Endodermal cell (in vitro differentiated cells): Measurements from ENCODE around the gene SLC24A4. TPM values are rescaled to one million over a fixed set of nuclear protein-coding genes. Genes with fewer than 3 reads are reported as not detected.

Experiments used
- DNase-seq: peaks from one replicate; pipeline ENCODE4 v3.0.0-alpha.2; 2017
- H3K27ac ChIP-seq: 2 replicates; pipeline ENCODE4 v1.5.1; 2013; ENCODE audit warnings: mild to moderate bottlenecking, low read depth, low read length, moderate library complexity
- H3K27me3 ChIP-seq: 2 replicates; pipeline ENCODE4 v1.6.1; 2013; ENCODE audit warnings: mild to moderate bottlenecking, low read length, moderate library complexity; ENCODE audit not compliant: insufficient read depth, control insufficient read depth, poor library complexity, severe bottlenecking
- H3K36me3 ChIP-seq: 2 replicates; pipeline ENCODE4 v1.7.0; 2013; ENCODE audit warnings: mild to moderate bottlenecking, low read length, moderate library complexity; ENCODE audit not compliant: control insufficient read depth, insufficient read depth
- H3K4me1 ChIP-seq: one replicate; pipeline ENCODE4 v1.7.0; 2013; ENCODE audit warnings: low read length; ENCODE audit not compliant: control insufficient read depth, insufficient read depth
- H3K4me3 ChIP-seq: 2 replicates; pipeline ENCODE4 v1.5.1; 2013; ENCODE audit warnings: mild to moderate bottlenecking, low read length, moderate library complexity
- H3K9ac ChIP-seq: 2 replicates; pipeline ENCODE4 v1.6.1; 2013; ENCODE audit warnings: mild to moderate bottlenecking, low read length, moderate library complexity; ENCODE audit not compliant: poor library complexity, severe bottlenecking; ENCODE audit errors: extremely low read depth
- H3K9me3 ChIP-seq: 2 replicates; pipeline ENCODE4 v1.6.1; 2013; ENCODE audit warnings: mild to moderate bottlenecking, low read length, moderate library complexity; ENCODE audit not compliant: control insufficient read depth
- H3K27ac Mint-ChIP-seq: 2 replicates; pipeline ENCODE4 v1.8.0; 2020; ENCODE audit warnings: mixed read lengths
- H3K27me3 Mint-ChIP-seq: 2 replicates; pipeline ENCODE4 v1.8.0; 2021; ENCODE audit warnings: mild to moderate bottlenecking, mixed read lengths; ENCODE audit not compliant: insufficient read depth
- H3K36me3 Mint-ChIP-seq: 2 replicates; pipeline ENCODE4 v1.8.0; 2020; ENCODE audit warnings: low read depth, mixed read lengths
- H3K4me1 Mint-ChIP-seq: 2 replicates; pipeline ENCODE4 v1.8.0; 2020; ENCODE audit warnings: mixed read lengths
- H3K4me3 Mint-ChIP-seq: 2 replicates; pipeline ENCODE4 v1.8.0; 2020; ENCODE audit warnings: mild to moderate bottlenecking, moderate library complexity, mixed read lengths
- H3K9me3 Mint-ChIP-seq: 2 replicates; pipeline ENCODE4 v1.8.0; 2020; ENCODE audit warnings: mild to moderate bottlenecking, mixed read lengths
- WGBS, 2 experiments: methylation state at CpG; one replicate each; pipeline versions ENCODE4 v1.1.5 to v1.1.7; 2013; ENCODE audit warnings: missing lambda C conversion rate in 2 of 2, mixed read lengths in 1 of 2; ENCODE audit not compliant: insufficient coverage in 1 of 2, insufficient read length in 1 of 2; 5-methylcytosine and 5-hydroxymethylcytosine counted together
- total RNA-seq, 2 donors: library from RNA; stranded (reverse); fragmentation: NEBNext Ultra II Directional in 1 of 2; extraction: Animal tissue kit (Norgen Biotek cat#: 25700) in 1 of 2; gene quantifications; 2 replicates in 1 of 2; 3 replicates in 1 of 2; pipeline ENCODE4 v1.2.1, GENCODE V29; 2021
- TF ChIP-seq, protein P1 (sequence below): fragments of 200-600 bp; sonication (generic); conservative IDR thresholded peaks from 2 replicates; pipeline ENCODE4 v1.5.0; 2021; ENCODE audit warnings: antibody characterized with exemption, mild to moderate bottlenecking

SLC24A4 gene
- total RNA-seq, 2 donors from 2014 or later: 0.09 to 0.29 TPM

DNA sequence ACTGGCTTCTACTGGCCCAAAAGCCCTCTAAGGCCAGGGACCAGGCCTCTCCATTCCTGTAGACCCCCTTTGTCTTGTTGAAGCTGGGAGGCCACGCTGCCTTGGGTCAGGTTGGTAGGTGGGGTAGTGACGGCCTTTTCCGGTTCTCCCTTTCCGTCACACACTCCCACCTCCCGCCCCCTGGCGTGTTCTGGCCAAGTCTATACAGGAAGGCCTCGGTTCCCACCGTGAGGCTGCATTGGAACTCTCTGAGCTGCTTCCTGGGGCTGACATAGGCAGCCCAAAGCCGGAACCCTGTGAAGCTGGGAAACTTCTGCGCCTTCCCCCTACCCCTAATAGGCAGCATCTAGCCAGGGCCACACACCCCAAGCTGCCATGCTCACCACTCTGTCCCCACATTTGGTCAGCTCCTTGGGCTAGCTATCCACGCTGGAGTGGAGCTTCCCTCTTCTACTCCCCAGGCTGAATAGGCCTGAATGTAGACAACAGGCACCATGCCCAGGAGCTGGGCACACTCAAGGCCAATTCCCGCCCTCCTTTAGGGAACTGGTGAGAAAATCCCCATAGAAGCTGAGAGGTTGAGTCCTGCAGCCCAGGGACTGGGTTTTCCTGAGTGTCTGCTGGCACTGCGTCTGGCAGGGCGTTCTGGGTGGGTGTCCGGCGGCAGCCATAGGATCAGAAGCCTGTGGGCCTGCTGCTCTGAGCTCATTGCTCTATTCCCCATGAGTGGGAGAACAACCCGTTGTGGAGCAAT, 226.3 kb downstream of the SLC24A4 start:
- Mint-ChIP-seq H3K36me3 (no peaks in the 10 kb centered on the region), H3K9me3 (no peaks in the 10 kb centered on the region), H3K4me1 (no peaks in the 10 kb centered on the region), H3K27me3 (no peaks in the 10 kb centered on the region), H3K4me3 (no peak overlapping the region), H3K27ac (no peak overlapping the region)
- Histone ChIP-seq H3K4me1 (no peaks in the 10 kb centered on the region), H3K36me3 (no peaks in the 10 kb centered on the region), H3K27ac (no peak overlapping the region), H3K27me3 (no peaks in the 10 kb centered on the region), H3K9ac (no peak overlapping the region), H3K9me3 (no peaks in the 10 kb centered on the region), H3K4me3 (no peak overlapping the region)
- DNase-seq: no peak
- TF ChIP-seq, protein P1, sequence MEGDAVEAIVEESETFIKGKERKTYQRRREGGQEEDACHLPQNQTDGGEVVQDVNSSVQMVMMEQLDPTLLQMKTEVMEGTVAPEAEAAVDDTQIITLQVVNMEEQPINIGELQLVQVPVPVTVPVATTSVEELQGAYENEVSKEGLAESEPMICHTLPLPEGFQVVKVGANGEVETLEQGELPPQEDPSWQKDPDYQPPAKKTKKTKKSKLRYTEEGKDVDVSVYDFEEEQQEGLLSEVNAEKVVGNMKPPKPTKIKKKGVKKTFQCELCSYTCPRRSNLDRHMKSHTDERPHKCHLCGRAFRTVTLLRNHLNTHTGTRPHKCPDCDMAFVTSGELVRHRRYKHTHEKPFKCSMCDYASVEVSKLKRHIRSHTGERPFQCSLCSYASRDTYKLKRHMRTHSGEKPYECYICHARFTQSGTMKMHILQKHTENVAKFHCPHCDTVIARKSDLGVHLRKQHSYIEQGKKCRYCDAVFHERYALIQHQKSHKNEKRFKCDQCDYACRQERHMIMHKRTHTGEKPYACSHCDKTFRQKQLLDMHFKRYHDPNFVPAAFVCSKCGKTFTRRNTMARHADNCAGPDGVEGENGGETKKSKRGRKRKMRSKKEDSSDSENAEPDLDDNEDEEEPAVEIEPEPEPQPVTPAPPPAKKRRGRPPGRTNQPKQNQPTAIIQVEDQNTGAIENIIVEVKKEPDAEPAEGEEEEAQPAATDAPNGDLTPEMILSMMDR: no peak
- 69 to 86% methylated on average over 5 to 17 of the region's 17 CpGs for WGBS, 2 experiments

DNA sequence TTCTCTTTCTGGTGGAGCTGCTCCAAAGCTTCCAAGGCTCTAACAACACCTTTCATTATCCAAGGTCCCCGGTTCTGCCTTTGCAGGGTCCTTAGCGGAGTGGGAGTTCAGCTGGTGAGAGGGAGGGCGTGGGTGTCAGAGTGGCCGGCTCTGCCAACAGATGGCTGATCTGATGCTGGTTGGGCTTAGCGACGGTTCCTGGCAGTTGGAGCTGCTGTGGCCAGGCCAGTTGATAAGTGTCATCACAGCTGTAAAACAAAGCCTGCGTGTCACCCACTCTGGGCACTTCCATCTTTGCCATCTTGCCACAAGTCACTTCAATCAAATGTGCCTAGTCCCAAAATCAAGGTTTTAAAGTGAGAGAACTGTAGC, 226.9 kb downstream of the SLC24A4 start:
- no peaks in the 10 kb centered on the region for H3K9me3 Mint-ChIP-seq

More for the DNA sequence above, 226.9 kb downstream of the SLC24A4 start:
- TF ChIP-seq, protein P1: no peak
- Histone ChIP-seq H3K27ac (no peak overlapping the region), H3K9me3 (no peaks in the 10 kb centered on the region), H3K36me3 (no peaks in the 10 kb centered on the region), H3K4me1 (no peaks in the 10 kb centered on the region), H3K9ac (no peak overlapping the region), H3K27me3 (no peaks in the 10 kb centered on the region), H3K4me3 (no peak overlapping the region)
- Mint-ChIP-seq H3K4me1 (no peaks in the 10 kb centered on the region), H3K36me3 (no peaks in the 10 kb centered on the region), H3K27ac (no peak overlapping the region), H3K4me3 (no peak overlapping the region), H3K27me3 (no peaks in the 10 kb centered on the region)
- no peak for DNase-seq
- WGBS, 2 experiments: 94 to 97% methylated on average over 5 to 7 of the region's 7 CpGs

Other genes starting within 250 kb of the SLC24A4 start
- gene ATXN3, start 216.6 kb upstream of the SLC24A4 start, total RNA-seq: 10 to 100 TPM; 25.7 to 33.2 TPM
- gene NDUFB1, start 201.5 kb upstream of the SLC24A4 start, total RNA-seq: 100 to 1,000 TPM; 122 to 155 TPM
- 100 to 1,000 TPM in 1 of 2 donors, 10 to 100 TPM in 1; 91.8 to 103 TPM for gene CPSF2, start 201.2 kb upstream of the SLC24A4 start, total RNA-seq
- gene RIN3, start 190.6 kb downstream of the SLC24A4 start, total RNA-seq: 1 to 10 TPM; 5.2 to 6.0 TPM